IMR-90 (cell line): ENCODE results near the gene PPRC1. TPM values are rescaled to one million over a fixed set of nuclear protein-coding genes. Genes with fewer than 3 reads are reported as not detected.
A peak's percentile ranks its signal among the peaks of the same experiment; 100 is the strongest.

Experiments
- ATAC-seq: fragments of 200-7000 bp; cut with Tn5 transposase; 2 replicates; pipeline ENCODE4 v1.9.1; 2020; ENCODE audit warnings: low read depth, mild to moderate bottlenecking, moderate library complexity
- BruUV-seq: library from RNA; stranded (reverse); fragments of 400-500 nt; replicated peaks from 2 replicates; lab custom pipeline; 2021; lab: Mats Ljungman, UMichigan
- CTCF ChIA-PET: fragments of 300-600 bp; formaldehyde crosslinking; extraction: SDS; loops from one replicate; lab custom pipeline; 2021; ENCODE audit warnings: antibody characterized with exemption; lab: Yijun Ruan, JAX
- POLR2A ChIA-PET: fragments of 300-600 bp; sonication (Branson Sonifier 250); formaldehyde crosslinking; loops from one replicate; lab custom pipeline; 2022; ENCODE audit warnings: antibody characterized with exemption; ENCODE audit not compliant: unreplicated experiment; lab: Charles Lee
- DNase-seq: peaks from one replicate; pipeline ENCODE4 v3.0.0; 2013
- H2AFZ ChIP-seq: replicated peaks from 2 replicates; pipeline ENCODE3; 2013; ENCODE audit warnings: low read length, mild to moderate bottlenecking; ENCODE audit not compliant: poor library complexity
- H2AK5ac ChIP-seq: 2 replicates; pipeline ENCODE4 v1.6.1; 2013; ENCODE audit warnings: low read depth, low read length, inconsistent platforms
- H2AK9ac ChIP-seq: replicated peaks from 2 replicates; pipeline ENCODE3; 2013; ENCODE audit warnings: mild to moderate bottlenecking, low read depth, low read length, moderate library complexity; ENCODE audit not compliant: poor library complexity
- H2BK120ac ChIP-seq: 2 replicates; pipeline ENCODE4 v1.6.1; 2013; ENCODE audit warnings: low read depth, low read length, inconsistent platforms
- H2BK15ac ChIP-seq: 3 replicates; pipeline ENCODE4 v1.6.1; 2013; ENCODE audit warnings: low read depth, low read length, inconsistent platforms
- H2BK20ac ChIP-seq: 2 replicates; pipeline ENCODE4 v1.6.1; 2013; ENCODE audit warnings: low read depth, mild to moderate bottlenecking, inconsistent platforms, low read length, moderate library complexity
- H2BK5ac ChIP-seq: 2 replicates; pipeline ENCODE4 v1.6.1; 2013; ENCODE audit warnings: mild to moderate bottlenecking, low read depth, low read length, inconsistent platforms; ENCODE audit not compliant: poor library complexity, severe bottlenecking
- H3K14ac ChIP-seq: replicated peaks from 2 replicates; pipeline ENCODE4 v1.6.1; 2013; ENCODE audit warnings: low read depth, low read length, inconsistent platforms
- H3K18ac ChIP-seq: 2 replicates; pipeline ENCODE4 v1.6.1; 2013; ENCODE audit warnings: low read depth, low read length, control low read depth
- H3K23ac ChIP-seq: 2 replicates; pipeline ENCODE4 v1.6.1; 2013; ENCODE audit warnings: low read depth, low read length, inconsistent platforms
- H3K27ac ChIP-seq: 2 replicates; pipeline ENCODE4 v1.5.1; 2013; ENCODE audit warnings: mild to moderate bottlenecking, control low read depth, low read length; ENCODE audit not compliant: insufficient read depth
- H3K27me3 ChIP-seq: 2 replicates; pipeline ENCODE4 v1.6.1; 2013; ENCODE audit warnings: low read length; ENCODE audit not compliant: control insufficient read depth, insufficient read depth
- H3K36me3 ChIP-seq: 2 replicates; pipeline ENCODE4 v1.6.1; 2013; ENCODE audit warnings: low read length, mixed read lengths; ENCODE audit not compliant: control insufficient read depth, insufficient read depth
- H3K4ac ChIP-seq: 2 replicates; pipeline ENCODE4 v1.6.1; 2013; ENCODE audit warnings: low read depth, low read length, inconsistent platforms
- H3K4me1 ChIP-seq: 2 replicates; pipeline ENCODE4 v1.6.1; 2013; ENCODE audit warnings: low read length, mixed read lengths; ENCODE audit not compliant: control insufficient read depth, insufficient read depth
- H3K4me2 ChIP-seq: 2 replicates; pipeline ENCODE4 v1.6.1; 2013; ENCODE audit warnings: low read depth, mild to moderate bottlenecking, control low read depth, low read length, moderate library complexity
- H3K4me3 ChIP-seq: 2 replicates; pipeline ENCODE4 v1.5.1; 2013; ENCODE audit warnings: low read depth, mild to moderate bottlenecking, control low read depth, low read length, moderate library complexity; ENCODE audit not compliant: insufficient read depth
- H3K56ac ChIP-seq: 2 replicates; pipeline ENCODE4 v1.6.1; 2013; ENCODE audit warnings: low read length, inconsistent platforms; ENCODE audit not compliant: insufficient read depth; ENCODE audit errors: extremely low read depth
- H3K79me1 ChIP-seq, 2 experiments: 2 replicates each; pipeline ENCODE4 v1.6.1; 2013; ENCODE audit warnings: low read length in 2 of 2, inconsistent platforms in 1 of 2, low read depth in 1 of 2
- H3K9ac ChIP-seq: 2 replicates; pipeline ENCODE4 v1.6.1; 2013; ENCODE audit warnings: low read depth, low read length, control low read depth
- H3K9me1 ChIP-seq: 2 replicates; pipeline ENCODE4 v1.6.1; 2013; ENCODE audit warnings: low read length, inconsistent platforms; ENCODE audit not compliant: insufficient read depth
- H3K9me3 ChIP-seq: 2 replicates; pipeline ENCODE4 v1.6.1; 2013; ENCODE audit warnings: low read length; ENCODE audit not compliant: control insufficient read depth, insufficient read depth
- H4K20me1 ChIP-seq: 2 replicates; pipeline ENCODE4 v1.6.1; 2013; ENCODE audit warnings: low read length, inconsistent platforms; ENCODE audit not compliant: insufficient read depth
- H4K5ac ChIP-seq: 2 replicates; pipeline ENCODE4 v1.6.1; 2013; ENCODE audit warnings: mild to moderate bottlenecking, low read depth, low read length, control low read depth
- H4K8ac ChIP-seq, 2 experiments: 2 replicates each; pipeline ENCODE4 v1.6.1; 2013; ENCODE audit warnings: low read depth in 2 of 2, low read length in 2 of 2, control low read depth in 1 of 2, inconsistent platforms in 1 of 2
- H4K91ac ChIP-seq: 2 replicates; pipeline ENCODE4 v1.6.1; 2013; ENCODE audit warnings: low read depth, low read length, inconsistent platforms; ENCODE audit not compliant: insufficient read depth
- CEBPB ChIP-seq: IDR thresholded peaks from 2 replicates; pipeline ENCODE4 v1.6.1; 2012; ENCODE audit warnings: low read depth, low read length, improper control_type of control experiment
- WGBS, 2 experiments: methylation state at CpG; one replicate each; pipeline versions ENCODE4 v1.1.5 to v1.1.7; 2013; ENCODE audit warnings: missing lambda C conversion rate in 2 of 2; ENCODE audit not compliant: insufficient read length in 1 of 2; ENCODE audit errors: extremely low coverage in 2 of 2; 5-methylcytosine and 5-hydroxymethylcytosine counted together
- dilution Hi-C: fragments of 300-500 bp; cut with HindIII; formaldehyde crosslinking; loops from one replicate; pipeline ENCODE4 v1.14.3; 2018; ENCODE audit warnings: low sequenced_read_pairs; ENCODE audit not compliant: unreplicated experiment
- in situ Hi-C: fragments of 300-500 bp; cut with MboI; formaldehyde crosslinking; loops from 3 replicates; pipeline ENCODE4 v1.14.3; 2019; ENCODE audit warnings: low sequenced_read_pairs, inconsistent platforms, mixed read lengths
- intact Hi-C: fragments of 100-400 bp; cut with micrococcal nuclease; formaldehyde crosslinking; loops from 2 replicates; pipeline ENCODE4 v1.10.0; 2022
- polyA plus RNA-seq, 3 experiments: library from polyadenylated mRNA; depleted of rRNA; stranded (reverse); fragments of >200 nt; gene quantifications; 2 replicates each; pipeline ENCODE4 v1.2.3, GENCODE V29; 2012; ENCODE audit warnings: low replicate concordance in 1 of 3
- total RNA-seq: library from RNA; depleted of rRNA; stranded (reverse); fragments of >200 nt; gene quantifications from 2 replicates; pipeline ENCODE4 v1.2.3, GENCODE V29; 2012
- TF ChIP-seq, protein P1 (sequence below): conservative IDR thresholded peaks from 2 replicates; pipeline ENCODE4 v1.5.1; 2012; ENCODE audit warnings: mild to moderate bottlenecking, low read depth, low read length, improper control_type of control experiment

The PPRC1 gene
- total and polyA plus RNA-seq, 2 of the 4 experiments (the other 2 are of a cell fraction) = 11.8 to 38.7 TPM

DNA sequence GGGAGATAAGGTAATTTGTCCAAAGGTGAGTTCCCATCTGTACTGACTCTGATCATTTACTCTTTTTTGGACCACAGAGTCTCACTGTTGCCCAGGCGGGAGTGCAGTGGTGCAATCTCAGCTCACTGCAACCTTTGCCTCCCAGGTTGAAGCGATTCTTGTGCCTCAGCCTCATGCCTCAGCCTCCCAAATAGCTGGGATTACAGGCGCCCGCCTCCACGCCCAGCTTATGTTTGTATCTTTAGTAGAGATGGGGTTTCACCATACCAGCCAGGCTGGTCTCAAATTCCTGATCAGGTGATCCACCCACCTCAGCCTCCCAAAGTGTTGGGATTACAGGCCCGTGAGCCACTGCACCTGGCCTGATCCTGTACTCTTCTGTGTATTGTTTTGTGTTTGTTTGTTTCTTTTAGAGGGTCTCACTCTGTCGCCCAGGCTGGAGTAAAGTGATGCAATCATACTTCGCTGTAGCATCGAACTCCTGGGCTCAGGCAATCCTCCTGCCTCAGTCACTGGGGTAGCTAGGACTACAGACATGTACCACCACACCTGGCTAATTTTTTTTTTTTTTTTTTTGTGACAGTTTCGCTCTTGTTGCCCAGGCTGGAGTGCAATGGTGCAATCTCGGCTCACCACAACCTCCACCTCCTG, 21.8 kb downstream of the PPRC1 start:
- TF ChIP-seq, protein P1, sequence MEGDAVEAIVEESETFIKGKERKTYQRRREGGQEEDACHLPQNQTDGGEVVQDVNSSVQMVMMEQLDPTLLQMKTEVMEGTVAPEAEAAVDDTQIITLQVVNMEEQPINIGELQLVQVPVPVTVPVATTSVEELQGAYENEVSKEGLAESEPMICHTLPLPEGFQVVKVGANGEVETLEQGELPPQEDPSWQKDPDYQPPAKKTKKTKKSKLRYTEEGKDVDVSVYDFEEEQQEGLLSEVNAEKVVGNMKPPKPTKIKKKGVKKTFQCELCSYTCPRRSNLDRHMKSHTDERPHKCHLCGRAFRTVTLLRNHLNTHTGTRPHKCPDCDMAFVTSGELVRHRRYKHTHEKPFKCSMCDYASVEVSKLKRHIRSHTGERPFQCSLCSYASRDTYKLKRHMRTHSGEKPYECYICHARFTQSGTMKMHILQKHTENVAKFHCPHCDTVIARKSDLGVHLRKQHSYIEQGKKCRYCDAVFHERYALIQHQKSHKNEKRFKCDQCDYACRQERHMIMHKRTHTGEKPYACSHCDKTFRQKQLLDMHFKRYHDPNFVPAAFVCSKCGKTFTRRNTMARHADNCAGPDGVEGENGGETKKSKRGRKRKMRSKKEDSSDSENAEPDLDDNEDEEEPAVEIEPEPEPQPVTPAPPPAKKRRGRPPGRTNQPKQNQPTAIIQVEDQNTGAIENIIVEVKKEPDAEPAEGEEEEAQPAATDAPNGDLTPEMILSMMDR = no peak
- TF ChIP-seq CEBPB = peak; percentile 58
- Histone ChIP-seq H3K36me3 (peaks cover 29% of the 10 kb centered on the region), H2BK5ac (no peak overlapping the region), H3K18ac (no peak overlapping the region), H3K27ac (no peak overlapping the region), H3K9ac (no peak overlapping the region), H3K4me1 (peaks cover 6% of the 10 kb centered on the region; the same call in 1 of the 2 replicates), H3K79me1 (peaks cover 18 to 53% of the 10 kb centered on the region in 2 experiments), H3K27me3 (no peaks in the 10 kb centered on the region), H2AFZ (no peak overlapping the region), H3K9me1 (peaks cover 3% of the 10 kb centered on the region; the same call in 1 of the 2 replicates), H3K56ac (no peak overlapping the region), H4K5ac (no peak overlapping the region), H3K23ac (no peak overlapping the region), H2AK9ac (no peak overlapping the region), H4K91ac (no peak overlapping the region), H2BK120ac (no peak overlapping the region), H3K14ac (no peak overlapping the region), H4K8ac (no peak overlapping the region), H3K4me2 (no peak overlapping the region), H2BK20ac (no peak overlapping the region), H4K20me1 (peaks cover 42% of the 10 kb centered on the region), H2BK15ac (no peak overlapping the region), H3K9me3 (no peaks in the 10 kb centered on the region), H3K4ac (no peak overlapping the region), H2AK5ac (no peak overlapping the region), H3K4me3 (no peak overlapping the region)
- CTCF ChIA-PET = interaction anchor here (1.2 kb wide), 1 partner anchor 15 kb away, joined by 3 read pairs; no protein-coding TSS in a partner anchor
- POLR2A ChIA-PET = no interaction called here
- ATAC-seq = no peak
- in situ Hi-C loops (no loop called here), dilution Hi-C loops (no loop called here), intact Hi-C loops (no loop called here)
- no peak for DNase-seq
- 100% methylated on average over 1 of the region's 11 CpGs; no CpG with 5 or more reads in 1 of the 2 experiments for WGBS, 2 experiments
- BruUV-seq = no TSS peak
